H1 (cell line): ENCODE data around the gene SFTPB. TPM values are rescaled to one million over a fixed set of nuclear protein-coding genes. Genes with fewer than 3 reads are reported as not detected.

ENCODE experiments used
- CTCF ChIA-PET: fragments of 300-600 bp; sonication (Branson Sonifier 250); formaldehyde crosslinking; loops from one replicate; lab custom pipeline; 2021; ENCODE audit not compliant: partially characterized antibody; lab: Charles Lee
- POLR2A ChIA-PET: fragments of 300-600 bp; sonication (Branson Sonifier 250); formaldehyde crosslinking; loops from one replicate; lab custom pipeline; 2021; ENCODE audit warnings: inconsistent platforms; ENCODE audit not compliant: partially characterized antibody; lab: Charles Lee
- DNase-seq, 2 experiments: peaks; one replicate each; pipeline versions ENCODE4 v3.0.0 to v3.0.0-alpha.2; 2010 to 2022; ENCODE audit warnings: low spot score in 2 of 2, low read depth in 1 of 2, mixed read lengths in 1 of 2
- FAIRE-seq: peaks from 2 replicates; lab custom pipeline; 2011; peaks lifted over from hg19 to GRCh38; lab: Jason Lieb, UNC
- H2AFZ ChIP-seq: 2 replicates; pipeline ENCODE4 v1.8.1; 2012; ENCODE audit warnings: low read length, inconsistent platforms
- H2AK5ac ChIP-seq: 2 replicates; pipeline ENCODE4 v1.6.1; 2013; ENCODE audit warnings: low read depth, low read length
- H2BK120ac ChIP-seq: replicated peaks from 2 replicates; pipeline ENCODE3; 2013; ENCODE audit warnings: low read depth, low read length, inconsistent platforms
- H2BK12ac ChIP-seq: 2 replicates; pipeline ENCODE4 v1.6.1; 2013; ENCODE audit warnings: low read depth, low read length
- H2BK15ac ChIP-seq: 2 replicates; pipeline ENCODE4 v1.6.1; 2013; ENCODE audit warnings: low read length
- H2BK20ac ChIP-seq: 2 replicates; pipeline ENCODE4 v1.6.1; 2013; ENCODE audit warnings: low read length
- H2BK5ac ChIP-seq: 2 replicates; pipeline ENCODE4 v1.6.1; 2013; ENCODE audit warnings: low read depth, low read length
- H3K14ac ChIP-seq: 2 replicates; pipeline ENCODE4 v1.6.1; 2013; ENCODE audit warnings: inconsistent platforms; ENCODE audit not compliant: insufficient read length
- H3K18ac ChIP-seq: 2 replicates; pipeline ENCODE4 v1.6.1; 2013; ENCODE audit warnings: low read length; ENCODE audit errors: extremely low read depth
- H3K23ac ChIP-seq: 2 replicates; pipeline ENCODE4 v1.6.1; 2013; ENCODE audit warnings: inconsistent platforms; ENCODE audit not compliant: insufficient read length
- H3K23me2 ChIP-seq: 2 replicates; pipeline ENCODE4 v1.6.1; 2013; ENCODE audit warnings: low read depth, low read length
- H3K27ac ChIP-seq: 2 replicates; pipeline ENCODE4 v1.6.1; 2011; ENCODE audit warnings: low read depth, low read length, inconsistent platforms
- H3K27me3 ChIP-seq, 4 experiments: replicated peaks in 1 of 4; 1 replicate in 1 of 4; 2 replicates in 3 of 4; pipeline versions ENCODE4 v1.6.1 to v1.8.1; 2011 to 2013; ENCODE audit warnings: low read length in 3 of 4, mild to moderate bottlenecking in 3 of 4, inconsistent platforms in 2 of 4, mixed read lengths in 2 of 4, moderate library complexity in 1 of 4; ENCODE audit not compliant: control insufficient read depth in 3 of 4, insufficient read depth in 3 of 4; ENCODE audit errors: extremely low read depth in 1 of 4
- H3K36me3 ChIP-seq, 4 experiments: 2 replicates each; pipeline versions ENCODE4 v1.6.1 to v1.8.1; 2011 to 2013; ENCODE audit warnings: mild to moderate bottlenecking in 4 of 4, low read length in 3 of 4, moderate library complexity in 2 of 4, control low read depth in 1 of 4, inconsistent platforms in 1 of 4; ENCODE audit not compliant: insufficient read depth in 4 of 4, control insufficient read depth in 2 of 4
- H3K4ac ChIP-seq: replicated peaks from 2 replicates; pipeline ENCODE3; 2013; ENCODE audit warnings: low read length, low read depth, mixed read lengths, inconsistent platforms; ENCODE audit not compliant: insufficient read length
- H3K4me1 ChIP-seq, 4 experiments: replicated peaks in 1 of 4; 1 replicate in 1 of 4; 2 replicates in 3 of 4; pipeline versions ENCODE4 v1.6.1 to v1.8.1; 2011 to 2013; ENCODE audit warnings: low read length in 3 of 4, inconsistent platforms in 2 of 4, mixed read lengths in 1 of 4; ENCODE audit not compliant: insufficient read depth in 4 of 4, control insufficient read depth in 3 of 4
- H3K4me2 ChIP-seq, 2 experiments: 2 replicates each; pipeline versions ENCODE4 v1.6.1 to v1.8.1; 2011 to 2013; ENCODE audit warnings: low read depth in 2 of 2, low read length in 2 of 2, control low read depth in 1 of 2, inconsistent platforms in 1 of 2, mild to moderate bottlenecking in 1 of 2; ENCODE audit not compliant: insufficient read depth in 1 of 2
- H3K4me3 ChIP-seq, 4 experiments: fragments of 200-600, 300-600 bp in 1 of 4; sonication (generic), shearing (Covaris generic), sonication (Bioruptor Twin) in 1 of 4; 2 replicates each; pipeline versions ENCODE4 v1.5.1 to v1.8.1; 2011 to 2016; ENCODE audit warnings: low read length in 4 of 4, low read depth in 3 of 4, control low read depth in 2 of 4, inconsistent platforms in 2 of 4, mild to moderate bottlenecking in 2 of 4, mixed read lengths in 1 of 4, moderate library complexity in 1 of 4; ENCODE audit not compliant: insufficient read depth in 2 of 4; ENCODE audit errors: extremely low read depth in 1 of 4
- H3K56ac ChIP-seq: replicated peaks from 2 replicates; pipeline ENCODE3; 2013; ENCODE audit warnings: low read depth, mild to moderate bottlenecking, mixed read lengths, low read length, inconsistent platforms; ENCODE audit not compliant: insufficient read length
- H3K79me1 ChIP-seq: 2 replicates; pipeline ENCODE4 v1.6.1; 2013; ENCODE audit warnings: low read depth, low read length, control low read depth
- H3K79me2 ChIP-seq, 2 experiments: 2 replicates each; pipeline versions ENCODE4 v1.6.1 to v1.8.1; 2012 to 2013; ENCODE audit warnings: low read length in 2 of 2, mild to moderate bottlenecking in 2 of 2, inconsistent platforms in 1 of 2; ENCODE audit not compliant: insufficient read depth in 2 of 2, control insufficient read depth in 1 of 2
- H3K9ac ChIP-seq, 4 experiments: replicated peaks in 1 of 4; 1 replicate in 1 of 4; 2 replicates in 3 of 4; pipeline versions ENCODE4 v1.6.1 to v1.8.1; 2011 to 2013; ENCODE audit warnings: low read depth in 3 of 4, low read length in 3 of 4, control low read depth in 2 of 4, mild to moderate bottlenecking in 2 of 4, moderate library complexity in 2 of 4, inconsistent platforms in 1 of 4; ENCODE audit errors: extremely low read depth in 1 of 4
- H3K9me3 ChIP-seq, 2 experiments: 2 replicates each; pipeline versions ENCODE4 v1.6.1 to v1.8.1; 2012 to 2013; ENCODE audit warnings: mild to moderate bottlenecking in 2 of 2, moderate library complexity in 2 of 2, control low read depth in 1 of 2, inconsistent platforms in 1 of 2, low read depth in 1 of 2, low read length in 1 of 2, mixed read lengths in 1 of 2; ENCODE audit not compliant: insufficient read depth in 2 of 2
- H4K20me1 ChIP-seq, 2 experiments: replicated peaks in 1 of 2; 2 replicates each; pipeline versions ENCODE3 to v1.8.1; 2011 to 2013; ENCODE audit warnings: inconsistent platforms in 2 of 2, low read length in 2 of 2, mild to moderate bottlenecking in 1 of 2; ENCODE audit not compliant: insufficient read depth in 2 of 2, control insufficient read depth in 1 of 2
- H4K5ac ChIP-seq: 2 replicates; pipeline ENCODE4 v1.6.1; 2013; ENCODE audit warnings: low read length, low read depth, mixed read lengths, inconsistent platforms; ENCODE audit not compliant: insufficient read length
- H4K8ac ChIP-seq: 2 replicates; pipeline ENCODE4 v1.8.0; 2013; ENCODE audit warnings: mild to moderate bottlenecking, moderate library complexity, low read length, inconsistent platforms; ENCODE audit not compliant: insufficient read depth; ENCODE audit errors: extremely low read depth
- H4K91ac ChIP-seq: replicated peaks from 2 replicates; pipeline ENCODE3; 2013; ENCODE audit warnings: low read length, mixed read lengths, inconsistent platforms; ENCODE audit not compliant: insufficient read length
- BACH1 ChIP-seq: IDR thresholded peaks from 2 replicates; pipeline ENCODE4 v1.6.1; 2012; ENCODE audit warnings: low read length, improper control_type of control experiment
- BRCA1 ChIP-seq: IDR thresholded peaks from 2 replicates; pipeline ENCODE4 v1.6.1; 2012; ENCODE audit warnings: low read depth, low read length, improper control_type of control experiment
- CBX8 ChIP-seq: fragments of 300-800, 300-1000 bp; sonication (generic); IDR thresholded peaks from 2 replicates; pipeline ENCODE4 v1.7.1; 2016; ENCODE audit warnings: low read depth, low read length, borderline replicate concordance
- CHD2 ChIP-seq: IDR thresholded peaks from 2 replicates; pipeline ENCODE4 v1.6.1; 2012; ENCODE audit warnings: low read length, improper control_type of control experiment
- EP300 ChIP-seq, 2 experiments: IDR thresholded peaks; 1 replicate in 1 of 2; 2 replicates in 1 of 2; pipeline ENCODE4 v1.6.1; 2011 to 2012; ENCODE audit warnings: low read depth in 2 of 2, low read length in 2 of 2, mild to moderate bottlenecking in 2 of 2, borderline replicate concordance in 1 of 2, inconsistent platforms in 1 of 2, moderate library complexity in 1 of 2
- HDAC2 ChIP-seq, 2 experiments: fragments of 300-600 bp in 1 of 2; sonication (generic) in 1 of 2; IDR thresholded peaks; 2 replicates each; pipeline ENCODE4 v1.6.1; 2011 to 2012; ENCODE audit warnings: low read depth in 2 of 2, low read length in 2 of 2, mild to moderate bottlenecking in 2 of 2, moderate library complexity in 2 of 2, borderline replicate concordance in 1 of 2, inconsistent platforms in 1 of 2
- JUN ChIP-seq: IDR thresholded peaks from 2 replicates; pipeline ENCODE4 v1.6.1; 2011; ENCODE audit warnings: low read depth, mild to moderate bottlenecking, improper control_type of control experiment, low read length
- KDM4A ChIP-seq: IDR thresholded peaks from one replicate; pipeline ENCODE4 v1.7.1; 2012; ENCODE audit warnings: low read depth, mild to moderate bottlenecking, moderate library complexity, low read length, inconsistent platforms; ENCODE audit not compliant: severe bottlenecking
- MAX ChIP-seq: IDR thresholded peaks from 2 replicates; pipeline ENCODE4 v1.6.1; 2012; ENCODE audit warnings: inconsistent platforms
- NRF1 ChIP-seq: IDR thresholded peaks from 2 replicates; pipeline ENCODE4 v1.6.1; 2011; ENCODE audit warnings: mild to moderate bottlenecking, low read depth, low read length, improper control_type of control experiment
- SIRT6 ChIP-seq: IDR thresholded peaks from one replicate; pipeline ENCODE4 v1.7.1; 2012; ENCODE audit warnings: low read length, inconsistent platforms
- SRF ChIP-seq: IDR thresholded peaks from 2 replicates; pipeline ENCODE4 v1.6.1; 2011; ENCODE audit warnings: mild to moderate bottlenecking, low read depth, low read length, moderate library complexity
- TBP ChIP-seq: IDR thresholded peaks from 2 replicates; pipeline ENCODE4 v1.6.1; 2011; ENCODE audit warnings: low read depth, low read length, improper control_type of control experiment
- WGBS, 2 experiments: shearing (Covaris generic) in 1 of 2; methylation state at CpG; one replicate each; pipeline versions ENCODE4 v1.1.6 to v1.1.7; 2013 to 2015; ENCODE audit warnings: low lambda C conversion rate in 2 of 2, mixed read lengths in 2 of 2, inconsistent platforms in 1 of 2, low coverage in 1 of 2, missing lambda C conversion rate in 1 of 2; ENCODE audit not compliant: insufficient replicate concordance in 2 of 2, insufficient coverage in 1 of 2, insufficient read length in 1 of 2; ENCODE audit errors: extremely low coverage in 1 of 2, missing lambda C conversion rate in 1 of 2; 5-methylcytosine and 5-hydroxymethylcytosine counted together
- polyA plus RNA-seq, 7 experiments: library from polyadenylated mRNA; depleted of rRNA in 3 of 7; stranded (reverse) in 5 of 7; unstranded in 2 of 7; fragments of >200 nt in 5 of 7; fragments of 200-250 nt in 2 of 7; gene quantifications; 1 replicate in 5 of 7; 2 replicates in 1 of 7; 4 replicates in 1 of 7; pipeline versions ENCODE4 v1.2.1 to v1.2.3, GENCODE V29; 2011 to 2013; ENCODE audit warnings: missing spikeins in 2 of 7, mixed read lengths in 2 of 7
- total RNA-seq: library from RNA; stranded (reverse); fragmentation: NEBNext Ultra II Directional; extraction: Animal tissue kit (Norgen Biotek cat#: 25700); gene quantifications from 2 replicates; pipeline ENCODE4 v1.2.1, GENCODE V29; 2021

SFTPB gene
- total and polyA plus RNA-seq, 2 of the 8 experiments (the other 6 are each of a cell fraction or from before 2014, with no cell fraction given) = not detected

- H3K79me2 ChIP-seq = peaks cover 0 to 13% of the 10 kb centered on the region in 2 experiments; a peak in 2 of 4 replicates
- H3K4me3 ChIP-seq = peak overlapping the region; percentile 78 to 87 (median 84)
- WGBS, 2 experiments = 11% methylated on average over 16 of the region's 24 CpGs; no CpG with 5 or more reads in 1 of the 2 experiments
- no peak overlapping the region for H2AK5ac ChIP-seq
- H3K27me3 ChIP-seq = no peaks in the 10 kb centered on the region
- peaks cover 4% of the 10 kb centered on the region; the same call in 1 of the 2 replicates for H3K23me2 ChIP-seq
- no peaks in the 10 kb centered on the region; a peak in 3 of 7 replicates for H3K4me1 ChIP-seq
- peak overlapping the region in 3 of 4 experiments; percentile 30 to 83 (median 65); a peak in 6 of 7 replicates for H3K9ac ChIP-seq
- FAIRE-seq = no peak
- 0 out of 2 replicates have a peak overlapping the region, but pooled peaks have one; percentile 35 for H2BK5ac ChIP-seq
- no peak overlapping the region for H3K18ac ChIP-seq
- peak overlapping the region; percentile 31; the same call in 1 of the 2 replicates for H3K27ac ChIP-seq
- H3K23ac ChIP-seq = no peak overlapping the region
- H3K14ac ChIP-seq = no peak overlapping the region
- H2BK120ac ChIP-seq = no peak overlapping the region
- H3K4ac ChIP-seq = no peak overlapping the region
- no peaks in the 10 kb centered on the region; the same call in 1 of the 2 replicates for H3K79me1 ChIP-seq
- H2BK12ac ChIP-seq = no peak overlapping the region
- H3K56ac ChIP-seq = no peak overlapping the region
- H4K5ac ChIP-seq = peak overlapping the region; percentile 9
- H3K36me3 ChIP-seq = peaks cover 6 to 17% (median 14%) of the 10 kb centered on the region in 4 experiments; a peak in 6 of 8 replicates
- H2BK15ac ChIP-seq = no peak overlapping the region
- ChIA-PET POLR2A (interaction anchor here (0.7 to 7.9 kb wide), 24 partner anchors 8 to 495 kb away, joined by 3 to 95 read pairs (median 5); partner anchors contain the start of genes GGCX, MAT2A, POLR1A and PTCD3), CTCF (interaction anchor here (0.7 to 0.8 kb wide), 3 partner anchors 9 to 190 kb away, joined by 3 to 5 read pairs (median 3); no protein-coding TSS in a partner anchor)
- H2BK20ac ChIP-seq = no peak overlapping the region
- peak overlapping the region; percentile 68 to 82 for H3K4me2 ChIP-seq
- no peaks in the 10 kb centered on the region for H3K9me3 ChIP-seq
- H2AFZ ChIP-seq = no peak overlapping the region
- peak overlapping the region; percentile 20; the same call in 1 of the 2 replicates for H4K8ac ChIP-seq
- DNase-seq = no peak
- peaks cover 0 to 11% of the 10 kb centered on the region in 2 experiments for H4K20me1 ChIP-seq
- peak overlapping the region; percentile 56 for H4K91ac ChIP-seq
- TF ChIP-seq BRCA1 (no peak), JUN (no peak), TBP (no peak), MAX (no peak), KDM4A (no peak), CHD2 (no peak), SIRT6 (no peak), HDAC2 (IDR thresholded peaks at IDR 0.05; ENCODE audit: borderline replicate concordance in 1 of 2, low read depth in 2 of 2, low read length in 2 of 2) (no peak), EP300 (IDR thresholded peaks at IDR 0.05; ENCODE audit: borderline replicate concordance in 1 of 2, low read depth in 2 of 2, low read length in 2 of 2) (no peak), CBX8 (no peak), BACH1 (no peak), SRF (no peak), NRF1 (no peak)
These were observed 56.7 kb downstream of the SFTPB start for GRCh38 chr2:85611217-85611704.
